ENCODE measurements around the gene AATK. TPM values are rescaled to one million over a fixed set of nuclear protein-coding genes. Genes with fewer than 3 reads are reported as not detected.
"Not testable (repeated sequence)": the region's sequence is repeated elsewhere in the genome, so short reads cannot be mapped to it uniquely, and the experiment has no call there.

AATK gene
- total and polyA plus RNA-seq, 2 experiments from 2014 or later, result 1.1 to 5.0 TPM

DNA sequence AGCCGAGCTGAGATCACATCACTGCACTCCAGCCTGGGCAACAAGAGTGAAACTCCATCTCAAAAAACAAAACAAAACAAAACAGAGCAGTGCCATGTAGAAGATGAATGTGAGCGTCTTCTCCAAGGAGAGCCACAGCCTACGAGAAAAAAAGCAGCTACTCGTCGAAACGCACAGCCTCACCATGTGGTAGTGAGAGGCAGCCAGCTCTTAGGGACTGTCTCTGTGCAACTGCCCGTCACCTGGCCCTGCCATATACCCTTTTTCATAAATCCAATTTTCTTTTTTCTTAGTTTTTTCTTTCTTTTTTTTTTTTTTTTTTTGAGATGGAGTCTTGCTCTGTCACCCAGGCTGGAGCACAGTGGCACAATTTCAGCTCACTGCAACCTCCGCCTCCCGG, 12.0 kb downstream of the AATK start:
- H3K79me2 ChIP-seq (replicated peaks; ENCODE audit: insufficient read depth); H3K4me1 Mint-ChIP-seq; H3K9me2 ChIP-seq (ENCODE audit: insufficient read depth); H3K4me1 ChIP-seq (ENCODE audit: insufficient read depth); H3F3A ChIP-seq (replicated peaks; ENCODE audit: low read depth); ATAC-seq; H3K4me2 ChIP-seq; DNase-seq (ENCODE audit: low spot score); H3K9me3 Mint-ChIP-seq; H3K27me3 ChIP-seq (ENCODE audit: insufficient read depth); H4K20me1 ChIP-seq (replicated peaks; ENCODE audit: insufficient read depth); H3K27me3 Mint-ChIP-seq (ENCODE audit: insufficient read depth, low read depth, poor library complexity); H3K36me3 Mint-ChIP-seq (ENCODE audit: low read depth); H2AFZ ChIP-seq; H3K27ac ChIP-seq (ENCODE audit: low read depth); H3K36me3 ChIP-seq (ENCODE audit: insufficient read depth); H3K27ac Mint-ChIP-seq; H3K4me3 ChIP-seq; H3K4me3 Mint-ChIP-seq: not testable (repeated sequence)

GRCh38 chr17:81153340-81153803, 12.6 kb downstream of the AATK start:
- no peaks in the 10 kb centered on the region for H3K4me1 ChIP-seq (ENCODE audit: insufficient read depth)
- ATAC-seq, result no peak
- Mint-ChIP-seq H3K4me3 (no peak overlapping the region), H3K27me3 (ENCODE audit: insufficient read depth, low read depth, poor library complexity) (peaks cover 6% of the 10 kb centered on the region), H3K9me3 (no peaks in the 10 kb centered on the region), H3K27ac (no peak overlapping the region), H3K36me3 (ENCODE audit: low read depth) (no peaks in the 10 kb centered on the region), H3K4me1 (no peaks in the 10 kb centered on the region)
- H3K36me3 ChIP-seq (ENCODE audit: insufficient read depth), result no peaks in the 10 kb centered on the region
- no peaks in the 10 kb centered on the region for H3K79me2 ChIP-seq (replicated peaks; ENCODE audit: insufficient read depth)
- H3K27ac ChIP-seq (ENCODE audit: low read depth), result no peak overlapping the region
- no peaks in the 10 kb centered on the region for H3K27me3 ChIP-seq (ENCODE audit: insufficient read depth)
- H3K9me2 ChIP-seq (ENCODE audit: insufficient read depth), result no peaks in the 10 kb centered on the region
- no peak overlapping the region for H3K4me2 ChIP-seq
- no peak overlapping the region for H2AFZ ChIP-seq
- no peak for DNase-seq (ENCODE audit: low spot score)
- H4K20me1 ChIP-seq (replicated peaks; ENCODE audit: insufficient read depth), result 0 out of 2 replicates have a peak, but pooled peaks cover 2% of the 10 kb centered on the region
- no peaks in the 10 kb centered on the region for H3F3A ChIP-seq (replicated peaks; ENCODE audit: low read depth)
- no peak overlapping the region for H3K4me3 ChIP-seq
- TF ChIP-seq, protein P1, sequence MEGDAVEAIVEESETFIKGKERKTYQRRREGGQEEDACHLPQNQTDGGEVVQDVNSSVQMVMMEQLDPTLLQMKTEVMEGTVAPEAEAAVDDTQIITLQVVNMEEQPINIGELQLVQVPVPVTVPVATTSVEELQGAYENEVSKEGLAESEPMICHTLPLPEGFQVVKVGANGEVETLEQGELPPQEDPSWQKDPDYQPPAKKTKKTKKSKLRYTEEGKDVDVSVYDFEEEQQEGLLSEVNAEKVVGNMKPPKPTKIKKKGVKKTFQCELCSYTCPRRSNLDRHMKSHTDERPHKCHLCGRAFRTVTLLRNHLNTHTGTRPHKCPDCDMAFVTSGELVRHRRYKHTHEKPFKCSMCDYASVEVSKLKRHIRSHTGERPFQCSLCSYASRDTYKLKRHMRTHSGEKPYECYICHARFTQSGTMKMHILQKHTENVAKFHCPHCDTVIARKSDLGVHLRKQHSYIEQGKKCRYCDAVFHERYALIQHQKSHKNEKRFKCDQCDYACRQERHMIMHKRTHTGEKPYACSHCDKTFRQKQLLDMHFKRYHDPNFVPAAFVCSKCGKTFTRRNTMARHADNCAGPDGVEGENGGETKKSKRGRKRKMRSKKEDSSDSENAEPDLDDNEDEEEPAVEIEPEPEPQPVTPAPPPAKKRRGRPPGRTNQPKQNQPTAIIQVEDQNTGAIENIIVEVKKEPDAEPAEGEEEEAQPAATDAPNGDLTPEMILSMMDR (conservative IDR thresholded peaks at IDR 0.05; ENCODE audit: low read depth in 2 of 2), result no peak
- no peak for TF ChIP-seq POLR2AphosphoS5 (IDR thresholded peaks at IDR 0.05; ENCODE audit: low read depth)
- no peak for TF ChIP-seq STAT1 (IDR thresholded peaks at IDR 0.05; ENCODE audit: unreplicated experiment)
- TF ChIP-seq JUNB (IDR thresholded peaks at IDR 0.05; ENCODE audit: unreplicated experiment), result no peak
- TF ChIP-seq ZNF114 (CRISPR knock-in tag; IDR thresholded peaks at IDR 0.05), result no peak
- no peak for TF ChIP-seq EZH2 (IDR thresholded peaks at IDR 0.05; ENCODE audit: low read depth, unreplicated experiment)
- TF ChIP-seq NANOG (IDR thresholded peaks at IDR 0.05; ENCODE audit: borderline replicate concordance), result no peak
- no peak for TF ChIP-seq CREB1 (CRISPR knock-in tag; IDR thresholded peaks at IDR 0.05; ENCODE audit: low read depth)
- TF ChIP-seq EZH2phosphoT487 (IDR thresholded peaks at IDR 0.05; ENCODE audit: unreplicated experiment), result no peak
- no peak for TF ChIP-seq ETS1 (IDR thresholded peaks at IDR 0.05)
- no peak for TF ChIP-seq ZNF331 (CRISPR knock-in tag; IDR thresholded peaks at IDR 0.05; ENCODE audit: low read depth)
- no peak for TF ChIP-seq REST (IDR thresholded peaks at IDR 0.05; ENCODE audit: unreplicated experiment)

All from GM23338 (cell line).